IPS-NIHi7 (cell line): ENCODE data around the gene ART3.

Experiments
- DNase-seq: peaks from one replicate; pipeline ENCODE4 v3.0.0; 2012; ENCODE audit warnings: mixed read lengths; ENCODE audit errors: extremely low spot score

The ART3 gene

DNA sequence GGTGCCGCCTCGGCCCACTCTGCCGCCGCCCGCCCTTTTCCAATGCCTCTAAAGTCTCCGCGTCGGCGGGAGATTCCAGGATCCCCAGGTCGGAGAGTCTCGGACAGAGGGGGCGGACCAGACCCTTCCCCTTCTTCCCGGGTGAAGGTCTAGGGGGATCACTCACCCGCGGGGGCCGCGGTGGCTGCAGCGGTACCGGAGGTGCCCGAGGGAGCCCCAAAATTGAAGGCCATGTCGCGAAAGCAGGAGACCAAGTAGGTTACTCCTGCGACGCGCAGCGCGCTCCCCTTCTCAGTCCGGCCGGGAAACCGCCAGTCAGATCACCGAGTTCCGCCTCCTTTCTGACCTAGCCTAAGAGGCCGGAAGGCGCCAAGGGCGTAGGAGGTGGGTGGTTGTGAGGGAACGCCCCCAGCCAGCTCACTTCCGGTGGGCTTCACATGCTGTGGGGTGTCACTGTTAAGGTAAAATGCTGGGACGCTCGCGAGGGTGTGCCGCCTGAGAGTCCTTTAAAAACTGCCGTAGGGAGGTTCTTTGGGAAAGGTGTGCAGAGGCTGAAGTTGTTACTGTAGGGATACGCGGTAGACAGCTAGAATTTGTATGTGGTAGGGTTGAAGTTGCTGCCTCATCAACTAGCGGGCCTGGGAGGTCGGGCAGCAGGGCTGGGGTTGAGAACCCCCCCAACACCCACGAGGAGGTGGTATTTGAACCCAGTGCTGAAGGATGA, 73.8 kb downstream of the ART3 start, which contains the start of gene NUP54:
Gene NUP54 (minus strand): TSS at position 256 of the 724 bp plus-strand sequence. CDS start 23 bp downstream, at position 233.
- peak; percentile 96 for DNase-seq

DNA sequence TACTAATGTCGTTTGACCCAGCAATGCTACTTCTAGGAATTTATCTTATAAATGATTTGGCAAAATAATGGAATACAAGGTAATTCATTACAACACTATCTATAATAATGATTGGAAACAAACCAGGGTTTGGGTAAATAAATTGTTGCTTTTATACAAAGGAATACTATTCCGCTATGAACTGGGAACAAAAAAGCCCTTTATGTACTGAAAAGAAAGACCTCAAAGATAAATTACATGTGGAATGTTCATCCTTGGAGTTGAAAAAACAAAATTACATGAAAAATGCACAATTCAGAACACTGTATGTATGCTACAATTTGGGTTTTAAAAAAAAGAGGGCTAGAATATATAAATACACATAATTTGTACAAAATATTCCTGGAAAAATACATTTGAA, 78.8 kb downstream of the ART3 start:
- no peak for DNase-seq

DNA sequence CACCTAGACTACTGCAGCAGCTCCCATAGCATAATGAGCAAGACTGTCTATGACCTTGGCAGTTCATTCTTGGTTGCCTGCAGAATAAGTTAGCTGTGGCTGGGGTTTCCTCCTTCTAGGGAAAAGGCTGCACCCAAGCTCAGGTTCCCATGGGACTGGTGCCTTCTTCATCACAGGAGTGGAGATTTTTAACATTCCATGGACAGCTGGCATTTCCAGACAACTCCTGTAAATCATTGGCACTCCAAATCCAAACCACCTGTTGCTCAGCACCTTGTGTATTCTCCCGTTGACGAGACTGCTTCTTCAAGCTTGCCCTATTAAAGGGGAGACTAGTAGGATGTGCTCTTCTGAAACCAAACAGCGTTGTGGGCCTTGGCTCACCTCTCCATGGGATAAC, 81.5 kb downstream of the ART3 start:
- no peak for DNase-seq

DNA sequence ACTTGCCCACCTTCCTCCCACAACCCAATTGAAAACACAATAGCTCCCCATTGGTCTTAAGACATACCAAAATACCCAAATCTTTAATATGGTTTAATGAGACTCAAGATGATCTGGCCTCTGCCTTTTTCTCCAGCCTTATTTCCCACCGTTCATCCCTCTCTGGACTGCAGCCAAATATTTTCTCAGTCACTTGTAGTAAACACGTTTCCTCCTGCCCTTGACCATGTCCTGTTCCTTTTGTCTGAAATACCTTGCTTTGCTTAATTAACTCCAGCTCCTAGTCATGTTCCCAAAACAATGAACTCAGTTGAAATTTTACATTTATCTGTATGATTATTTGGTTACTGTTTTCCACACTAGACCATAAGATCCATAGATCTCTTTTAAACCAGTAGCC, 82.1 kb downstream of the ART3 start:
- DNase-seq, result no peak

DNA sequence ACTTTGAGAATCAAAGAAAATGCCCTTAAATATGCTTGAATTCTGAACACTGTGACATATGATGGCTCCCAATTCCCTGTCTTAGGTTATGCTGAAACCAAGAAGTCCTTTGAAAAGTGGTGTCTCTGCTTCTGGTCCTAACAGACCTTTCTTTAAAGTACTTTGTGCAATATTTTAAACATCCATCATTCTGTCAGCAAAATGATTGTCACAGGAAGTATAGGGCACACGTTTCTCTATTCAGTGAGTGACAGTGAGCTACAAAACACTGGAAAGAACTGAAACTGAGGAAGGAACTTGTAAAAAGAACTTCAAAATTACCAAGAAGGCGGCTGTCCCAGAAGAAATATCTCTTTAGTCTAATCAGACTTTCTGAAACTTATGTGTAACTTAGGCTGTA, 85.8 kb downstream of the ART3 start:
- no peak for DNase-seq
